ENCODE measurements around the gene MRPL46.
"Not testable (repeated sequence)": the region's sequence is repeated elsewhere in the genome, so short reads cannot be mapped to it uniquely, and the experiment has no call there.

DNA sequence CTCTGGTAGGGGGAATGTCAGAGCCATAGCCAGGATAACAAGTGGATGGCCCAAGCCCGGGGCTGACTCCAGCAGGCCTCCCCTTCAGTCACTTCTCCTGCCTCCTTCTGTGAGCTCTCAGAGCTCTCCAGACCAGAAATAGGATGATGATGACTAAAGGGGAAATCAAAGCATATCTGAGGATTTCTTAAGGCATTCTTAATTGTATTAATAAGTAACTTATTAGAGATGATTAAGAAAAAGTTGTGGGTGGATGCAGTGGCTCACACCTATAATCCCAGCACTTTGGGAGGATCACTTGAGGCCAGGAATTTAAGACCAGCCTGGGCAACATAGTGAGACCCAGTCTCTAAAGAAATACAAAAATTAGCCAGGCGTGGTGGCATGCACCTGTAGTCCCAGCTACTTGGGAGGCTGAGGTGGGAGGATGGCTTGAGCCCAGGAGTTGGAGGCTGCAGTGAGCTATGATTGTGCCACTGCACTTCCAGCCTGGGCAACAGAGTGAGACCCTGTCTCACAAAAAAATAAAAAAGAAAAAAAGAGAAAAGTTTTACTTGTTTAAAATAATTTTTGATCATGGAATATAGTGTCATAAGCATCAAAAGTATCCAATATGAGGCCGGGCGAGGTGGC is 6.6 kb upstream of the MRPL46 start:
- TF ChIP-seq, protein P1, sequence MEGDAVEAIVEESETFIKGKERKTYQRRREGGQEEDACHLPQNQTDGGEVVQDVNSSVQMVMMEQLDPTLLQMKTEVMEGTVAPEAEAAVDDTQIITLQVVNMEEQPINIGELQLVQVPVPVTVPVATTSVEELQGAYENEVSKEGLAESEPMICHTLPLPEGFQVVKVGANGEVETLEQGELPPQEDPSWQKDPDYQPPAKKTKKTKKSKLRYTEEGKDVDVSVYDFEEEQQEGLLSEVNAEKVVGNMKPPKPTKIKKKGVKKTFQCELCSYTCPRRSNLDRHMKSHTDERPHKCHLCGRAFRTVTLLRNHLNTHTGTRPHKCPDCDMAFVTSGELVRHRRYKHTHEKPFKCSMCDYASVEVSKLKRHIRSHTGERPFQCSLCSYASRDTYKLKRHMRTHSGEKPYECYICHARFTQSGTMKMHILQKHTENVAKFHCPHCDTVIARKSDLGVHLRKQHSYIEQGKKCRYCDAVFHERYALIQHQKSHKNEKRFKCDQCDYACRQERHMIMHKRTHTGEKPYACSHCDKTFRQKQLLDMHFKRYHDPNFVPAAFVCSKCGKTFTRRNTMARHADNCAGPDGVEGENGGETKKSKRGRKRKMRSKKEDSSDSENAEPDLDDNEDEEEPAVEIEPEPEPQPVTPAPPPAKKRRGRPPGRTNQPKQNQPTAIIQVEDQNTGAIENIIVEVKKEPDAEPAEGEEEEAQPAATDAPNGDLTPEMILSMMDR (IDR thresholded peaks at IDR 0.05; ENCODE audit: insufficient read depth, low read length, poor library complexity, severe bottlenecking): not testable (repeated sequence)
- TF ChIP-seq EZH2phosphoT487 (conservative IDR thresholded peaks at IDR 0.05; ENCODE audit: low read length): not testable (repeated sequence)
